GM23338 (cell line): ENCODE results near the gene JMJD7. TPM values are rescaled to one million over a fixed set of nuclear protein-coding genes. Genes with fewer than 3 reads are reported as not detected.
A peak's percentile ranks its signal among the peaks of the same experiment; 100 is the strongest.

Source experiments
- ATAC-seq: fragments of 200-7000 bp; cut with Tn5 transposase; 3 replicates; pipeline ENCODE4 v1.9.1; 2020
- DNase-seq: peaks from one replicate; pipeline ENCODE4 v3.0.0-alpha.2; 2015; ENCODE audit warnings: low spot score
- H2AFZ ChIP-seq: fragments of 200-600 bp; sonication (generic); 2 replicates; pipeline ENCODE4 v1.8.0; 2016; ENCODE audit warnings: antibody characterized with exemption, mild to moderate bottlenecking, moderate library complexity
- H3F3A ChIP-seq: fragments of 200-600 bp; sonication (generic); replicated peaks from 2 replicates; pipeline ENCODE4 v1.8.0; 2017; ENCODE audit warnings: antibody characterized with exemption, mixed run types, low read depth
- H3K27ac ChIP-seq: fragments of 200-600 bp; sonication (generic); 2 replicates; pipeline ENCODE4 v1.6.1; 2016; ENCODE audit warnings: low read depth
- H3K27me3 ChIP-seq: fragments of 200-600 bp; sonication (generic); 2 replicates; pipeline ENCODE4 v1.8.0; 2016; ENCODE audit warnings: mild to moderate bottlenecking, mixed run types, moderate library complexity; ENCODE audit not compliant: insufficient read depth
- H3K36me3 ChIP-seq: fragments of 200-600 bp; sonication (generic); 2 replicates; pipeline ENCODE4 v1.8.0; 2016; ENCODE audit warnings: mild to moderate bottlenecking; ENCODE audit not compliant: insufficient read depth
- H3K4me1 ChIP-seq: fragments of 200-600 bp; sonication (generic); 2 replicates; pipeline ENCODE4 v1.8.0; 2016; ENCODE audit warnings: mild to moderate bottlenecking, moderate library complexity; ENCODE audit not compliant: insufficient read depth
- H3K4me2 ChIP-seq: fragments of 200-600 bp; sonication (generic); 2 replicates; pipeline ENCODE4 v1.7.1; 2017; ENCODE audit warnings: mixed run types
- H3K4me3 ChIP-seq: fragments of 200-600 bp; sonication (generic); 2 replicates; pipeline ENCODE4 v1.6.1; 2016; ENCODE audit warnings: mixed run types
- H3K79me2 ChIP-seq: fragments of 200-600 bp; sonication (generic); replicated peaks from 2 replicates; pipeline ENCODE4 v1.8.0; 2017; ENCODE audit warnings: mild to moderate bottlenecking; ENCODE audit not compliant: insufficient read depth
- H3K9me2 ChIP-seq: fragments of 200-600 bp; sonication (generic); 2 replicates; pipeline ENCODE4 v1.8.0; 2017; ENCODE audit not compliant: insufficient read depth
- H4K20me1 ChIP-seq: fragments of 200-600 bp; sonication (generic); replicated peaks from 2 replicates; pipeline ENCODE4 v1.8.0; 2017; ENCODE audit warnings: mild to moderate bottlenecking; ENCODE audit not compliant: insufficient read depth
- H3K27ac Mint-ChIP-seq: 2 replicates; pipeline ENCODE4 v1.8.0; 2020; ENCODE audit warnings: inconsistent platforms, mild to moderate bottlenecking, moderate library complexity, mixed read lengths
- H3K27me3 Mint-ChIP-seq: 3 replicates; pipeline ENCODE4 v1.8.0; 2022; ENCODE audit warnings: low read depth, mild to moderate bottlenecking, moderate library complexity, mixed read lengths, inconsistent platforms; ENCODE audit not compliant: insufficient read depth, poor library complexity
- H3K36me3 Mint-ChIP-seq: 3 replicates; pipeline ENCODE4 v1.8.0; 2021; ENCODE audit warnings: low read depth, mild to moderate bottlenecking, inconsistent platforms, moderate library complexity, mixed read lengths
- H3K4me1 Mint-ChIP-seq: 3 replicates; pipeline ENCODE4 v1.8.0; 2020; ENCODE audit warnings: mild to moderate bottlenecking, inconsistent platforms, mixed read lengths
- H3K4me3 Mint-ChIP-seq: 3 replicates; pipeline ENCODE4 v1.8.0; 2021; ENCODE audit warnings: moderate library complexity, mild to moderate bottlenecking, inconsistent platforms, mixed read lengths
- H3K9me3 Mint-ChIP-seq: 3 replicates; pipeline ENCODE4 v1.8.0; 2020; ENCODE audit warnings: moderate library complexity, mild to moderate bottlenecking, inconsistent platforms, mixed read lengths
- CREB1 ChIP-seq: fragments of 250-450 bp; sonication (Bioruptor Pico); IDR thresholded peaks from 2 replicates; pipeline ENCODE4 v1.5.0; 2020; ENCODE audit warnings: low read depth, mild to moderate bottlenecking, moderate library complexity
- EZH2 ChIP-seq: fragments of 200-600 bp; sonication (generic); IDR thresholded peaks from one replicate; pipeline ENCODE4 v1.8.0; 2017; ENCODE audit warnings: antibody characterized with exemption, mild to moderate bottlenecking, low read depth; ENCODE audit not compliant: unreplicated experiment
- EZH2phosphoT487 ChIP-seq: fragments of 200-600 bp; sonication (generic); IDR thresholded peaks from one replicate; pipeline ENCODE4 v1.8.1; 2018; ENCODE audit warnings: antibody characterized with exemption; ENCODE audit not compliant: unreplicated experiment
- JUNB ChIP-seq: IDR thresholded peaks from one replicate; pipeline ENCODE4 v1.6.1; 2016; ENCODE audit warnings: antibody characterized with exemption; ENCODE audit not compliant: unreplicated experiment
- NANOG ChIP-seq: IDR thresholded peaks from 2 replicates; pipeline ENCODE4 v1.6.1; 2016; ENCODE audit warnings: antibody characterized with exemption, borderline replicate concordance
- POLR2AphosphoS5 ChIP-seq: IDR thresholded peaks from 2 replicates; pipeline ENCODE4 v1.6.1; 2016; ENCODE audit warnings: antibody characterized with exemption, low read depth
- STAT1 ChIP-seq: IDR thresholded peaks from one replicate; pipeline ENCODE4 v1.6.1; 2016; ENCODE audit warnings: antibody characterized with exemption; ENCODE audit not compliant: unreplicated experiment
- ZNF114 ChIP-seq: fragments of 250-450 bp; sonication (Bioruptor Pico); IDR thresholded peaks from 2 replicates; pipeline ENCODE4 v1.5.0; 2020; ENCODE audit warnings: mild to moderate bottlenecking, moderate library complexity
- ZNF331 ChIP-seq: fragments of 250-450 bp; sonication (Bioruptor Pico); IDR thresholded peaks from 2 replicates; pipeline ENCODE4 v1.5.0; 2020; ENCODE audit warnings: low read depth, mild to moderate bottlenecking, moderate library complexity
- polyA plus RNA-seq: library from polyadenylated mRNA; unstranded; fragments of >200 nt; fragmentation: Nextera tagmentation; extraction: Ambion mirVana; gene quantifications from 2 replicates; pipeline ENCODE4 v1.2.1, GENCODE V29; 2016
- total RNA-seq: library from RNA; depleted of rRNA; stranded (reverse); fragments of >200 nt; shearing (Covaris generic); gene quantifications from 2 replicates; pipeline ENCODE4 v1.2.3, GENCODE V29; 2014
- TF ChIP-seq, protein P1 (sequence below): IDR thresholded peaks from one replicate; pipeline ENCODE4 v1.6.1; 2018; ENCODE audit warnings: antibody characterized with exemption; ENCODE audit not compliant: unreplicated experiment
- TF ChIP-seq, protein P2 (sequence below): fragments of 250-450 bp; sonication (Bioruptor Pico); IDR thresholded peaks from 2 replicates; pipeline ENCODE4 v1.5.0; 2020; ENCODE audit warnings: mild to moderate bottlenecking, moderate library complexity
- TF ChIP-seq, protein P3 (sequence below), 2 experiments: fragments of 200-600 bp in 1 of 2; sonication (generic) in 1 of 2; conservative IDR thresholded peaks; 2 replicates each; pipeline versions ENCODE4 v1.5.1 to v1.6.1; 2016 to 2017; ENCODE audit warnings: antibody characterized with exemption in 2 of 2, low read depth in 2 of 2, mild to moderate bottlenecking in 2 of 2, moderate library complexity in 1 of 2
- TF ChIP-seq, protein P4 (sequence below): IDR thresholded peaks from 2 replicates; pipeline ENCODE4 v1.6.1; 2016; ENCODE audit warnings: antibody characterized with exemption

JMJD7 gene
- total and polyA plus RNA-seq, 2 experiments from 2014 or later: 8.5 to 9.2 TPM

DNA sequence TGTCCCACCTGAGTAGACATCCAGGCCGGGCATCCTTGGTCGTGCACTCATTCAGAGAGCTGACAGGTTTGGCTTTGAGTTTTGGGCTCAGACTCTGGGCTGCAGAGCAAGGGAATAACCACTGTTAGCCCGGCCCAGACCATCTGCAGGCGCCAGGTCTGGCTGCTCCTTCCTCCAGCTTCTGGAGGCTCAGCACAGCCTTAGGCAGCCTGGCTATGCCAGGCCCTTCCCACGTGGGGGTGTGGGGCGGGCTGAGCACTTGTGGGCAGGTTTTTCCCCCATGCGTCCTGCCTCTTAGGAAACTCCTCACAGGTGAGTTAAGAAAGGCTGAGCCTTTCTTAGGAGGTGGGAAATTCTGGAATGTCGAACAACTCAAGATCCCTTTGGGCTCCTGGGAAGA, 22.0 kb downstream of the JMJD7 start:
- Histone ChIP-seq H3K79me2 (no peaks in the 10 kb centered on the region), H3K4me3 (no peak overlapping the region), H3K27ac (no peak overlapping the region), H4K20me1 (no peaks in the 10 kb centered on the region), H3K27me3 (no peaks in the 10 kb centered on the region), H3F3A (no peaks in the 10 kb centered on the region), H3K4me1 (no peaks in the 10 kb centered on the region), H3K4me2 (no peak overlapping the region), H3K36me3 (no peaks in the 10 kb centered on the region), H2AFZ (no peak overlapping the region), H3K9me2 (no peaks in the 10 kb centered on the region)
- no peak overlapping the region for H3K27ac Mint-ChIP-seq
- H3K4me3 Mint-ChIP-seq: no peak overlapping the region
- H3K36me3 Mint-ChIP-seq: no peaks in the 10 kb centered on the region; the same call in 2 of the 3 replicates
- TF ChIP-seq JUNB: no peak
- TF ChIP-seq, protein P1, sequence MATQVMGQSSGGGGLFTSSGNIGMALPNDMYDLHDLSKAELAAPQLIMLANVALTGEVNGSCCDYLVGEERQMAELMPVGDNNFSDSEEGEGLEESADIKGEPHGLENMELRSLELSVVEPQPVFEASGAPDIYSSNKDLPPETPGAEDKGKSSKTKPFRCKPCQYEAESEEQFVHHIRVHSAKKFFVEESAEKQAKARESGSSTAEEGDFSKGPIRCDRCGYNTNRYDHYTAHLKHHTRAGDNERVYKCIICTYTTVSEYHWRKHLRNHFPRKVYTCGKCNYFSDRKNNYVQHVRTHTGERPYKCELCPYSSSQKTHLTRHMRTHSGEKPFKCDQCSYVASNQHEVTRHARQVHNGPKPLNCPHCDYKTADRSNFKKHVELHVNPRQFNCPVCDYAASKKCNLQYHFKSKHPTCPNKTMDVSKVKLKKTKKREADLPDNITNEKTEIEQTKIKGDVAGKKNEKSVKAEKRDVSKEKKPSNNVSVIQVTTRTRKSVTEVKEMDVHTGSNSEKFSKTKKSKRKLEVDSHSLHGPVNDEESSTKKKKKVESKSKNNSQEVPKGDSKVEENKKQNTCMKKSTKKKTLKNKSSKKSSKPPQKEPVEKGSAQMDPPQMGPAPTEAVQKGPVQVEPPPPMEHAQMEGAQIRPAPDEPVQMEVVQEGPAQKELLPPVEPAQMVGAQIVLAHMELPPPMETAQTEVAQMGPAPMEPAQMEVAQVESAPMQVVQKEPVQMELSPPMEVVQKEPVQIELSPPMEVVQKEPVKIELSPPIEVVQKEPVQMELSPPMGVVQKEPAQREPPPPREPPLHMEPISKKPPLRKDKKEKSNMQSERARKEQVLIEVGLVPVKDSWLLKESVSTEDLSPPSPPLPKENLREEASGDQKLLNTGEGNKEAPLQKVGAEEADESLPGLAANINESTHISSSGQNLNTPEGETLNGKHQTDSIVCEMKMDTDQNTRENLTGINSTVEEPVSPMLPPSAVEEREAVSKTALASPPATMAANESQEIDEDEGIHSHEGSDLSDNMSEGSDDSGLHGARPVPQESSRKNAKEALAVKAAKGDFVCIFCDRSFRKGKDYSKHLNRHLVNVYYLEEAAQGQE: no peak
- no peak for TF ChIP-seq POLR2AphosphoS5
- no peak for TF ChIP-seq EZH2
- no peak for TF ChIP-seq ZNF114 (CRISPR knock-in tag)
- TF ChIP-seq, protein P2, sequence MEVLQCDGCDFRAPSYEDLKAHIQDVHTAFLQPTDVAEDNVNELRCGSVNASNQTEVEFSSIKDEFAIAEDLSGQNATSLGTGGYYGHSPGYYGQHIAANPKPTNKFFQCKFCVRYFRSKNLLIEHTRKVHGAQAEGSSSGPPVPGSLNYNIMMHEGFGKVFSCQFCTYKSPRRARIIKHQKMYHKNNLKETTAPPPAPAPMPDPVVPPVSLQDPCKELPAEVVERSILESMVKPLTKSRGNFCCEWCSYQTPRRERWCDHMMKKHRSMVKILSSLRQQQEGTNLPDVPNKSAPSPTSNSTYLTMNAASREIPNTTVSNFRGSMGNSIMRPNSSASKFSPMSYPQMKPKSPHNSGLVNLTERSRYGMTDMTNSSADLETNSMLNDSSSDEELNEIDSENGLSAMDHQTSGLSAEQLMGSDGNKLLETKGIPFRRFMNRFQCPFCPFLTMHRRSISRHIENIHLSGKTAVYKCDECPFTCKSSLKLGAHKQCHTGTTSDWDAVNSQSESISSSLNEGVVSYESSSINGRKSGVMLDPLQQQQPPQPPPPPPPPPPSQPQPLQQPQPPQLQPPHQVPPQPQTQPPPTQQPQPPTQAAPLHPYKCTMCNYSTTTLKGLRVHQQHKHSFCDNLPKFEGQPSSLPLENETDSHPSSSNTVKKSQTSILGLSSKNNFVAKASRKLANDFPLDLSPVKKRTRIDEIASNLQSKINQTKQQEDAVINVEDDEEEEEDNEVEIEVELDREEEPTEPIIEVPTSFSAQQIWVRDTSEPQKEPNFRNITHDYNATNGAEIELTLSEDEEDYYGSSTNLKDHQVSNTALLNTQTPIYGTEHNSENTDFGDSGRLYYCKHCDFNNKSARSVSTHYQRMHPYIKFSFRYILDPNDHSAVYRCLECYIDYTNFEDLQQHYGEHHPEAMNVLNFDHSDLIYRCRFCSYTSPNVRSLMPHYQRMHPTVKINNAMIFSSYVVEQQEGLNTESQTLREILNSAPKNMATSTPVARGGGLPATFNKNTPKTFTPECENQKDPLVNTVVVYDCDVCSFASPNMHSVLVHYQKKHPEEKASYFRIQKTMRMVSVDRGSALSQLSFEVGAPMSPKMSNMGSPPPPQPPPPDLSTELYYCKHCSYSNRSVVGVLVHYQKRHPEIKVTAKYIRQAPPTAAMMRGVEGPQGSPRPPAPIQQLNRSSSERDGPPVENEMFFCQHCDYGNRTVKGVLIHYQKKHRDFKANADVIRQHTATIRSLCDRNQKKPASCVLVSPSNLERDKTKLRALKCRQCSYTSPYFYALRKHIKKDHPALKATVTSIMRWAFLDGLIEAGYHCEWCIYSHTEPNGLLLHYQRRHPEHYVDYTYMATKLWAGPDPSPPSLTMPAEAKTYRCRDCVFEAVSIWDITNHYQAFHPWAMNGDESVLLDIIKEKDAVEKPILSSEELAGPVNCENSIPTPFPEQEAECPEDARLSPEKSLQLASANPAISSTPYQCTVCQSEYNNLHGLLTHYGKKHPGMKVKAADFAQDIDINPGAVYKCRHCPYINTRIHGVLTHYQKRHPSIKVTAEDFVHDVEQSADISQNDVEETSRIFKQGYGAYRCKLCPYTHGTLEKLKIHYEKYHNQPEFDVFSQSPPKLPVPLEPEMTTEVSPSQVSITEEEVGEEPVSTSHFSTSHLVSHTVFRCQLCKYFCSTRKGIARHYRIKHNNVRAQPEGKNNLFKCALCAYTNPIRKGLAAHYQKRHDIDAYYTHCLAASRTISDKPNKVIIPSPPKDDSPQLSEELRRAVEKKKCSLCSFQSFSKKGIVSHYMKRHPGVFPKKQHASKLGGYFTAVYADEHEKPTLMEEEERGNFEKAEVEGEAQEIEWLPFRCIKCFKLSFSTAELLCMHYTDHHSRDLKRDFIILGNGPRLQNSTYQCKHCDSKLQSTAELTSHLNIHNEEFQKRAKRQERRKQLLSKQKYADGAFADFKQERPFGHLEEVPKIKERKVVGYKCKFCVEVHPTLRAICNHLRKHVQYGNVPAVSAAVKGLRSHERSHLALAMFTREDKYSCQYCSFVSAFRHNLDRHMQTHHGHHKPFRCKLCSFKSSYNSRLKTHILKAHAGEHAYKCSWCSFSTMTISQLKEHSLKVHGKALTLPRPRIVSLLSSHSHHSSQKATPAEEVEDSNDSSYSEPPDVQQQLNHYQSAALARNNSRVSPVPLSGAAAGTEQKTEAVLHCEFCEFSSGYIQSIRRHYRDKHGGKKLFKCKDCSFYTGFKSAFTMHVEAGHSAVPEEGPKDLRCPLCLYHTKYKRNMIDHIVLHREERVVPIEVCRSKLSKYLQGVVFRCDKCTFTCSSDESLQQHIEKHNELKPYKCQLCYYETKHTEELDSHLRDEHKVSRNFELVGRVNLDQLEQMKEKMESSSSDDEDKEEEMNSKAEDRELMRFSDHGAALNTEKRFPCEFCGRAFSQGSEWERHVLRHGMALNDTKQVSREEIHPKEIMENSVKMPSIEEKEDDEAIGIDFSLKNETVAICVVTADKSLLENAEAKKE (CRISPR knock-in tag): no peak
- no peak for TF ChIP-seq ZNF331 (CRISPR knock-in tag)
- TF ChIP-seq EZH2phosphoT487: no peak
- no peak for TF ChIP-seq NANOG
- TF ChIP-seq STAT1: no peak
- TF ChIP-seq, protein P3, sequence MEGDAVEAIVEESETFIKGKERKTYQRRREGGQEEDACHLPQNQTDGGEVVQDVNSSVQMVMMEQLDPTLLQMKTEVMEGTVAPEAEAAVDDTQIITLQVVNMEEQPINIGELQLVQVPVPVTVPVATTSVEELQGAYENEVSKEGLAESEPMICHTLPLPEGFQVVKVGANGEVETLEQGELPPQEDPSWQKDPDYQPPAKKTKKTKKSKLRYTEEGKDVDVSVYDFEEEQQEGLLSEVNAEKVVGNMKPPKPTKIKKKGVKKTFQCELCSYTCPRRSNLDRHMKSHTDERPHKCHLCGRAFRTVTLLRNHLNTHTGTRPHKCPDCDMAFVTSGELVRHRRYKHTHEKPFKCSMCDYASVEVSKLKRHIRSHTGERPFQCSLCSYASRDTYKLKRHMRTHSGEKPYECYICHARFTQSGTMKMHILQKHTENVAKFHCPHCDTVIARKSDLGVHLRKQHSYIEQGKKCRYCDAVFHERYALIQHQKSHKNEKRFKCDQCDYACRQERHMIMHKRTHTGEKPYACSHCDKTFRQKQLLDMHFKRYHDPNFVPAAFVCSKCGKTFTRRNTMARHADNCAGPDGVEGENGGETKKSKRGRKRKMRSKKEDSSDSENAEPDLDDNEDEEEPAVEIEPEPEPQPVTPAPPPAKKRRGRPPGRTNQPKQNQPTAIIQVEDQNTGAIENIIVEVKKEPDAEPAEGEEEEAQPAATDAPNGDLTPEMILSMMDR (conservative IDR thresholded peaks at IDR 0.05; ENCODE audit: low read depth in 2 of 2): no peak
- TF ChIP-seq, protein P4, sequence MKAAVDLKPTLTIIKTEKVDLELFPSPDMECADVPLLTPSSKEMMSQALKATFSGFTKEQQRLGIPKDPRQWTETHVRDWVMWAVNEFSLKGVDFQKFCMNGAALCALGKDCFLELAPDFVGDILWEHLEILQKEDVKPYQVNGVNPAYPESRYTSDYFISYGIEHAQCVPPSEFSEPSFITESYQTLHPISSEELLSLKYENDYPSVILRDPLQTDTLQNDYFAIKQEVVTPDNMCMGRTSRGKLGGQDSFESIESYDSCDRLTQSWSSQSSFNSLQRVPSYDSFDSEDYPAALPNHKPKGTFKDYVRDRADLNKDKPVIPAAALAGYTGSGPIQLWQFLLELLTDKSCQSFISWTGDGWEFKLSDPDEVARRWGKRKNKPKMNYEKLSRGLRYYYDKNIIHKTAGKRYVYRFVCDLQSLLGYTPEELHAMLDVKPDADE: no peak
- no peak for TF ChIP-seq CREB1 (CRISPR knock-in tag)
- peak; percentile 10 for ATAC-seq
- H3K27me3 Mint-ChIP-seq: peaks cover 8% of the 10 kb centered on the region
- DNase-seq: no peak
- H3K4me1 Mint-ChIP-seq: no peaks in the 10 kb centered on the region
- no peaks in the 10 kb centered on the region; the same call in 2 of the 3 replicates for H3K9me3 Mint-ChIP-seq
